GM21619 (cell line): ENCODE data around the gene FADS3.

Experiments used
- ATAC-seq: cut with Tn5 transposase; IDR thresholded peaks from one replicate; pipeline ENCODE4 v1.9.1; 2021; ENCODE audit not compliant: unreplicated experiment

FADS3 gene

GRCh38 chr11:61839742-61840141, 51.6 kb downstream of the FADS3 start:
- no peak for ATAC-seq

- ATAC-seq, result no peak
These were observed 52.4 kb downstream of the FADS3 start for GRCh38 chr11:61838921-61839320.

- ATAC-seq, result no peak
These were observed 52.8 kb downstream of the FADS3 start for GRCh38 chr11:61838501-61838900.

- no peak for ATAC-seq
These were observed 53.8 kb downstream of the FADS3 start for GRCh38 chr11:61837411-61838005.

GRCh38 chr11:61836193-61836592, 55.2 kb downstream of the FADS3 start:
- no peak for ATAC-seq

- ATAC-seq, result peak; percentile 94
These were observed 56.9 kb downstream of the FADS3 start for GRCh38 chr11:61834278-61835048.

- ATAC-seq, result no peak
These were observed 57.4 kb downstream of the FADS3 start for GRCh38 chr11:61833926-61834277.

GRCh38 chr11:61833471-61833870, 57.9 kb downstream of the FADS3 start:
- ATAC-seq, result no peak

GRCh38 chr11:61832754-61833153, 58.6 kb downstream of the FADS3 start:
- no peak for ATAC-seq

GRCh38 chr11:61832207-61832606, 59.1 kb downstream of the FADS3 start:
- ATAC-seq, result no peak

GRCh38 chr11:61830237-61831105, 60.9 kb downstream of the FADS3 start:
- ATAC-seq, result no peak

GRCh38 chr11:61829806-61830205, 61.5 kb downstream of the FADS3 start:
- no peak for ATAC-seq

GRCh38 chr11:61828629-61829407, 62.5 kb downstream of the FADS3 start:
- ATAC-seq, result peak; percentile 15

- ATAC-seq, result peak; percentile 0
These were observed 63.0 kb downstream of the FADS3 start for GRCh38 chr11:61828379-61828628.

GRCh38 chr11:61827571-61828378, 63.6 kb downstream of the FADS3 start, which contains the start of gene FADS2:
TSS of gene FADS2 (plus strand) at chr11:61828300. CDS start at chr11:61828391, 91 bp downstream.
- ATAC-seq, result peak; percentile 76

GRCh38 chr11:61826930-61827570, 64.3 kb downstream of the FADS3 start:
- ATAC-seq, result no peak
